ENCODE results near the gene MICAL2. TPM values are rescaled to one million over a fixed set of nuclear protein-coding genes. Genes with fewer than 3 reads are reported as not detected.
A peak's percentile ranks its signal among the peaks of the same experiment; 100 is the strongest.

The MICAL2 gene
- polyA plus RNA-seq, 1 experiment: 135 TPM

DNA sequence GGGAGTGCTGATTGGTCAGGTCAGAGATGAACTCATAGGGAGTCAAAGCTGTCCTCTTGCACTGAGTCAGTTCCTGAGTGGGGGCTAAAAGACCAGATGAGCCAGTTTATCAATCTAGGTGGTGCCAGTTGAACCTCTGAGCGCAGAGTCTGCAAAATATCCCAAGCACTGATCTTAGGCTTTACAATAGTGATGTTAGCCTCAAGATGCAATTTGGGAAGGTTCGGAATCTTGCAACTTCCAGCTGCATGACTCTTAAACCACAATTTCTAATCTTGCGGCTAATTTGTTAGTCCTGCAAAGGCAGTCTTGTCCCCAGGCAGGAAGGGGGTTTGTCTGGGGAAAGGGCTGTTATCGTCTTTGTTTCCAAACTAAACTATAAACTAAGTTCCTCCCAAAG is 174.7 kb downstream of the MICAL2 start:
- DNase-seq (ENCODE audit: low read depth): peak; percentile 93
- Histone ChIP-seq H3K4me3 (ENCODE audit: low read depth, low read length) (no peak overlapping the region), H3K27me3 (ENCODE audit: control insufficient read depth, insufficient read depth, low read length) (no peaks in the 10 kb centered on the region), H3K36me3 (ENCODE audit: control insufficient read depth, insufficient read depth, low read length) (no peaks in the 10 kb centered on the region)
- ChIA-PET POLR2A (interaction anchor here (0.6 to 0.7 kb wide), 2 partner anchors 99 to 129 kb away, joined by 3 read pairs; no protein-coding TSS in a partner anchor), CTCF (interaction anchor here (1.0 to 11.6 kb wide), 6 partner anchors 46 to 679 kb away, joined by 3 to 331 read pairs (median 5); no protein-coding TSS in a partner anchor)
- TF ChIP-seq, protein P1, sequence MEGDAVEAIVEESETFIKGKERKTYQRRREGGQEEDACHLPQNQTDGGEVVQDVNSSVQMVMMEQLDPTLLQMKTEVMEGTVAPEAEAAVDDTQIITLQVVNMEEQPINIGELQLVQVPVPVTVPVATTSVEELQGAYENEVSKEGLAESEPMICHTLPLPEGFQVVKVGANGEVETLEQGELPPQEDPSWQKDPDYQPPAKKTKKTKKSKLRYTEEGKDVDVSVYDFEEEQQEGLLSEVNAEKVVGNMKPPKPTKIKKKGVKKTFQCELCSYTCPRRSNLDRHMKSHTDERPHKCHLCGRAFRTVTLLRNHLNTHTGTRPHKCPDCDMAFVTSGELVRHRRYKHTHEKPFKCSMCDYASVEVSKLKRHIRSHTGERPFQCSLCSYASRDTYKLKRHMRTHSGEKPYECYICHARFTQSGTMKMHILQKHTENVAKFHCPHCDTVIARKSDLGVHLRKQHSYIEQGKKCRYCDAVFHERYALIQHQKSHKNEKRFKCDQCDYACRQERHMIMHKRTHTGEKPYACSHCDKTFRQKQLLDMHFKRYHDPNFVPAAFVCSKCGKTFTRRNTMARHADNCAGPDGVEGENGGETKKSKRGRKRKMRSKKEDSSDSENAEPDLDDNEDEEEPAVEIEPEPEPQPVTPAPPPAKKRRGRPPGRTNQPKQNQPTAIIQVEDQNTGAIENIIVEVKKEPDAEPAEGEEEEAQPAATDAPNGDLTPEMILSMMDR (IDR thresholded peaks at IDR 0.05; ENCODE audit: insufficient read depth, low read depth, low read length): no peak

DNA sequence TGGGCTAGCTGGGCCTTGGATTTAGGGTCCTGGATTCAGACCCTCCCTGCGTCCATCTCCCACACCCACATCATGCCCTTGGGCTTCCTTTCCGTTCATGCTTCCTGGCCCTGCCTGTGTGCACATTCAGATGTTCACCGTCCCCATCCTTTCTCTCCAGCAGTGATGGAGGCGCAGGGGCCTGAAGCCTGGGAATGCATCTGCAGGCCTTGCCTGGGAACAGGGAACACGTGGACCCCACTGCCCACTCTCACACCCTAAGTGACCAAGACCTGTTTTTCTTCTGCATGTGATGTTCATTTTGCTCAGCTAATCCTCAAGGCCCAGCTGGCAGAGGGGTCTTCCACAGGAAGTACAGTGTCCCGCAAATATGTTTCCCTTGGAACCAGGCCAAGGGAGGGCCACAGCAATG is 175.4 kb downstream of the MICAL2 start:
- DNase-seq (ENCODE audit: low read depth): no peak
- TF ChIP-seq, protein P1 (IDR thresholded peaks at IDR 0.05; ENCODE audit: insufficient read depth, low read depth, low read length): no peak
- H3K36me3 ChIP-seq (ENCODE audit: control insufficient read depth, insufficient read depth, low read length): no peaks in the 10 kb centered on the region
- ChIA-PET POLR2A (interaction anchor here (1.8 kb wide), 1 partner anchor 200 kb away, joined by 12 read pairs; no protein-coding TSS in a partner anchor), CTCF (interaction anchor here (1.6 to 11.6 kb wide), 3 partner anchors 45 to 236 kb away, joined by 4 to 331 read pairs (median 4); no protein-coding TSS in a partner anchor)
- H3K27me3 ChIP-seq (ENCODE audit: control insufficient read depth, insufficient read depth, low read length): no peaks in the 10 kb centered on the region
- no peak overlapping the region for H3K4me3 ChIP-seq (ENCODE audit: low read depth, low read length)

DNA sequence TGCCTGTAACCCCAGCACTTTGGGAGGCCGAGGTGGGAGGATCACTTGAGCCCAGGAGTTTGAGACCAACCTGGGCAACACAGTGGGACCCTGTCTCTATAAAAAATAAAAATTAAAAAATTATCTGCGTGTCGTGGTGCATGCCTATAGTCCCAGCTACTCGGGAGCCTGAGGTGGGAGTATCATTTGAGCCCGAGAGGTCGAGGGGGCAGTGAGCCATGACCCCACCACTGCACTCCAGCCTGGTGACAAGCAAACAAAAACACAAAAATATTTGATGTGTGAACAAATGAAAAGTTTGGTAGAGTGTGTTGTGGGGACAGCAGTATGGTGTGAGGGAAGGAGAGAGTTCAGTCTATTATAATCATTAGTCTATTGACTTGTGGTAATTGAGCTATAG is 176.2 kb downstream of the MICAL2 start:
- TF ChIP-seq, protein P1 (IDR thresholded peaks at IDR 0.05; ENCODE audit: insufficient read depth, low read depth, low read length): no peak
- CTCF ChIA-PET: interaction anchor here (0.7 to 11.6 kb wide), 6 partner anchors 15 to 675 kb away, joined by 3 to 331 read pairs (median 4); no protein-coding TSS in a partner anchor
- DNase-seq (ENCODE audit: low read depth): no peak
- POLR2A ChIA-PET: interaction anchor here (0.5 to 1.8 kb wide), 5 partner anchors 200 to 1032 kb away, joined by 3 to 12 read pairs (median 5); no protein-coding TSS in a partner anchor
- no peaks in the 10 kb centered on the region for H3K27me3 ChIP-seq (ENCODE audit: control insufficient read depth, insufficient read depth, low read length)
- H3K36me3 ChIP-seq (ENCODE audit: control insufficient read depth, insufficient read depth, low read length): no peaks in the 10 kb centered on the region
- no peak overlapping the region for H3K4me3 ChIP-seq (ENCODE audit: low read depth, low read length)

DNA sequence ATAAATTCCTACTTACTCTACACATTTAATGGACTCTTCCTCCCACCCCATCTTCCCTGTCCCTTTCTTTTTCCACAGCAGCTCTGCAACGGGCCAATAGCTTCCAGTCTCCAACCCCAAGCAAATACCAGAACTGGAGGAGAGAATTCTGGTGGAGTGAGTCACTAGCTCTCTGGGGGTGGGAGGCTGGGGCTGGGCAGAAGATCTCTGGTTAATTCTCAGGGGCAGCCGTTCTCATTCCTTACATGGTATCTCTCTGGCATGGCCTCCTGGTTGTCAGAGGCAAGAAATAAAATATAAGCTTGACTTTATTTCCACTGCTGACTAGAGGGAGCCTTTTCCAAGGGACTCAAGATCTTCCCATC is 176.6 kb downstream of the MICAL2 start:
- no peak overlapping the region for H3K4me3 ChIP-seq (ENCODE audit: low read depth, low read length)
- TF ChIP-seq, protein P1 (IDR thresholded peaks at IDR 0.05; ENCODE audit: insufficient read depth, low read depth, low read length): no peak
- POLR2A ChIA-PET: interaction anchor here (0.5 to 1.8 kb wide), 7 partner anchors 201 to 1103 kb away, joined by 3 to 12 read pairs (median 5); no protein-coding TSS in a partner anchor
- H3K36me3 ChIP-seq (ENCODE audit: control insufficient read depth, insufficient read depth, low read length): no peaks in the 10 kb centered on the region
- peak; percentile 86 for DNase-seq (ENCODE audit: low read depth)
- H3K27me3 ChIP-seq (ENCODE audit: control insufficient read depth, insufficient read depth, low read length): no peaks in the 10 kb centered on the region
- CTCF ChIA-PET: interaction anchor here (0.7 to 11.6 kb wide), 6 partner anchors 15 to 675 kb away, joined by 3 to 331 read pairs (median 4); no protein-coding TSS in a partner anchor

DNA sequence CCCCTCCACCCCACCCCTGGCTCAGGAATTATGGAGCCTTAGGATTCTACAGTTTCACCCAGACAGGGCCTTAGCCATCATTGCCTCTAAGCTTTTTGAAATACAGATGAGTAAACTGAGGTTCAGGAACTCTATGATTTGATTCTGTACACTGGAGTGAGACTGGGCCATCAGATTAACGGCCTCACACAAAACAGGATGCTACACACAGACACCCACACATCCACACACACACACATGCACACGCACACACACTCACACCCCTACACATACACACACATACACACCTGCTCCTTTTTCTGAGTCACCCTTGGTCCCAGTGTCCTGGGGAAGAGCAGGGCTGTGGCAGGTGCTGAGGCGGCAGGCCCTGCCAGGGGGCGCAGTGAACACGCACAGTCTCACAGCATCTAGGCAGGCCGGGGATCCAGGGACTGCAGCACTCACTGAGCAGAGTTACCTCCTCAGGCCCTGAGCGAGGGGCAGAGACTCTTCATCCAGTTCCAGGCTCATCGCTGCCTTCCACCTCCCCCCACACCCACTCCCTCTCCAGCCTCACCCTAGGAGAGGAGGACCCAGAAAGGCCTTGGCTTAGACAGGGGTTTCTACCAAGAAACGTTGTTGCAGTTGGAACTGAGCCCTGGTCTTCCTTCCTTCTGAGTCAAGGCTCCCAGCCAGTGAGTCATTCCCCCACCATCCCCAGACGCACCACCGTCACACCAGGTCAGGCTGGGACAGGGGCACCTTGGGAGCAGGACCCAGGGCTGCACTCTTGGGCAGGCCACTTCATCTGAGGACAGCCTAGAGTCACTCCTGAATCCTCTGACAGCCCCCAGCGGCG is 177.2 kb downstream of the MICAL2 start:
- ChIA-PET POLR2A (interaction anchor here (0.5 to 1.8 kb wide), 6 partner anchors 201 to 1102 kb away, joined by 3 to 12 read pairs (median 3); no protein-coding TSS in a partner anchor), CTCF (interaction anchor here (0.6 to 11.6 kb wide), 28 partner anchors 10 to 1048 kb away, joined by 3 to 331 read pairs (median 4); no protein-coding TSS in a partner anchor)
- TF ChIP-seq, protein P1 (IDR thresholded peaks at IDR 0.05; ENCODE audit: insufficient read depth, low read depth, low read length): peak; percentile 60
- H3K4me3 ChIP-seq (ENCODE audit: low read depth, low read length): peak overlapping the region; percentile 19; the same call in 1 of the 2 replicates
- no peaks in the 10 kb centered on the region for H3K36me3 ChIP-seq (ENCODE audit: control insufficient read depth, insufficient read depth, low read length)
- DNase-seq (ENCODE audit: low read depth): peak; percentile 87
- H3K27me3 ChIP-seq (ENCODE audit: control insufficient read depth, insufficient read depth, low read length): no peaks in the 10 kb centered on the region

Measured in BJ (cell line).